Loucy (cell line): ENCODE measurements around the gene RPS16.

Source experiments
- CTCF ChIP-seq: fragments of 200-600 bp; sonication (generic); conservative IDR thresholded peaks from 2 replicates; pipeline ENCODE4 v1.5.1; 2014; ENCODE audit warnings: mild to moderate bottlenecking, antibody characterized with exemption, low read length
- EZH2phosphoT487 ChIP-seq: fragments of 200-600 bp; IDR thresholded peaks from 2 replicates; pipeline ENCODE4 v1.6.1; 2018; ENCODE audit warnings: antibody characterized with exemption, mild to moderate bottlenecking, moderate library complexity, borderline replicate concordance

DNA sequence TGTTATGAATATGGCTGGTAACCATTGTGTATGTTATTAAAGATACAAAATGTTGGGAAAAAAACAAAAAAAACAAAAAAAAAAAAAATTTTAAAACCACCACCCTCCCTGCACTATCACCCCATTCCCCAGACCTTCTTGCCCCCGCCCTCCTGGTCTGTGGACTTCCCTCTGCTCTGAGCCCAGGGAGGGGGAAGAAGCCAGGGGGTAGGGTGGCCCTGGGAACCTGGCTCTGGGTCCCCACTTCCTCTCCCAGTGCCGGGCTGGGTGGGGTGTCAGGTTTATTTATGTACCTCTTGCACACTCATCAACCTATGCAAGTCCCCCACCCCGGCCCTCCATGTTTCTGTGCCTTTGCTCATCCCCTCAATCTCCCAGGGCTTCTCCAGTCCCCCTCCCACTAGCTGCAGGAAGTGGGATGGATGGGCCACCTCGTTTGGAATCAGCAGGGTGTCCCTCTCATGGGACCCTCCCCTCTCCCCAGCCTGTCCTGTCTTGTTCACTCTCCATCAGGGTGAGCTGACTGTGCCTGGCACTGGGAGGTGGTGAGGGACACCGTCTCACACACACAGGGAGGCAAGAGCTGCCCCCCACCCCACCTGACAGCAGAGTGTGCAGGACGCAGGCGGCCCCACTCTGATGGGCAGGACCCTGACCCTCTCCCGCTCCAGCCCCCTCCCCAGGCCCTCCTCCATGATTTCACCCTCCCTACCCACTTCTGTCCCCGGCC is 50.7 kb downstream of the RPS16 start:
- no peak for TF ChIP-seq CTCF
- TF ChIP-seq EZH2phosphoT487: no peak
